ENCODE measurements around the gene ATF4.

- TF ChIP-seq, protein P1, sequence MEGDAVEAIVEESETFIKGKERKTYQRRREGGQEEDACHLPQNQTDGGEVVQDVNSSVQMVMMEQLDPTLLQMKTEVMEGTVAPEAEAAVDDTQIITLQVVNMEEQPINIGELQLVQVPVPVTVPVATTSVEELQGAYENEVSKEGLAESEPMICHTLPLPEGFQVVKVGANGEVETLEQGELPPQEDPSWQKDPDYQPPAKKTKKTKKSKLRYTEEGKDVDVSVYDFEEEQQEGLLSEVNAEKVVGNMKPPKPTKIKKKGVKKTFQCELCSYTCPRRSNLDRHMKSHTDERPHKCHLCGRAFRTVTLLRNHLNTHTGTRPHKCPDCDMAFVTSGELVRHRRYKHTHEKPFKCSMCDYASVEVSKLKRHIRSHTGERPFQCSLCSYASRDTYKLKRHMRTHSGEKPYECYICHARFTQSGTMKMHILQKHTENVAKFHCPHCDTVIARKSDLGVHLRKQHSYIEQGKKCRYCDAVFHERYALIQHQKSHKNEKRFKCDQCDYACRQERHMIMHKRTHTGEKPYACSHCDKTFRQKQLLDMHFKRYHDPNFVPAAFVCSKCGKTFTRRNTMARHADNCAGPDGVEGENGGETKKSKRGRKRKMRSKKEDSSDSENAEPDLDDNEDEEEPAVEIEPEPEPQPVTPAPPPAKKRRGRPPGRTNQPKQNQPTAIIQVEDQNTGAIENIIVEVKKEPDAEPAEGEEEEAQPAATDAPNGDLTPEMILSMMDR (IDR thresholded peaks at IDR 0.05) = no peak
- TF ChIP-seq POLR2A (IDR thresholded peaks at IDR 0.05) (no peak), POLR2AphosphoS5 (IDR thresholded peaks at IDR 0.05) (no peak)
Observed at GRCh38 chr22:39558254-39558727, 37.9 kb downstream of the ATF4 start.

Data from breast epithelium (tissue), 3 donors.